CD4-positive, alpha-beta T cell treated with Interleukin-15 for 4 hours (primary cell): ENCODE measurements around the gene TMEM109.
A peak's percentile ranks its signal among the peaks of the same experiment; 100 is the strongest.

Experiments used
- DNase-seq: peaks from one replicate; pipeline ENCODE4 v3.0.0-alpha.2; 2020; ENCODE audit warnings: low spot score

The TMEM109 gene, protein sequence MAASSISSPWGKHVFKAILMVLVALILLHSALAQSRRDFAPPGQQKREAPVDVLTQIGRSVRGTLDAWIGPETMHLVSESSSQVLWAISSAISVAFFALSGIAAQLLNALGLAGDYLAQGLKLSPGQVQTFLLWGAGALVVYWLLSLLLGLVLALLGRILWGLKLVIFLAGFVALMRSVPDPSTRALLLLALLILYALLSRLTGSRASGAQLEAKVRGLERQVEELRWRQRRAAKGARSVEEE

DNA sequence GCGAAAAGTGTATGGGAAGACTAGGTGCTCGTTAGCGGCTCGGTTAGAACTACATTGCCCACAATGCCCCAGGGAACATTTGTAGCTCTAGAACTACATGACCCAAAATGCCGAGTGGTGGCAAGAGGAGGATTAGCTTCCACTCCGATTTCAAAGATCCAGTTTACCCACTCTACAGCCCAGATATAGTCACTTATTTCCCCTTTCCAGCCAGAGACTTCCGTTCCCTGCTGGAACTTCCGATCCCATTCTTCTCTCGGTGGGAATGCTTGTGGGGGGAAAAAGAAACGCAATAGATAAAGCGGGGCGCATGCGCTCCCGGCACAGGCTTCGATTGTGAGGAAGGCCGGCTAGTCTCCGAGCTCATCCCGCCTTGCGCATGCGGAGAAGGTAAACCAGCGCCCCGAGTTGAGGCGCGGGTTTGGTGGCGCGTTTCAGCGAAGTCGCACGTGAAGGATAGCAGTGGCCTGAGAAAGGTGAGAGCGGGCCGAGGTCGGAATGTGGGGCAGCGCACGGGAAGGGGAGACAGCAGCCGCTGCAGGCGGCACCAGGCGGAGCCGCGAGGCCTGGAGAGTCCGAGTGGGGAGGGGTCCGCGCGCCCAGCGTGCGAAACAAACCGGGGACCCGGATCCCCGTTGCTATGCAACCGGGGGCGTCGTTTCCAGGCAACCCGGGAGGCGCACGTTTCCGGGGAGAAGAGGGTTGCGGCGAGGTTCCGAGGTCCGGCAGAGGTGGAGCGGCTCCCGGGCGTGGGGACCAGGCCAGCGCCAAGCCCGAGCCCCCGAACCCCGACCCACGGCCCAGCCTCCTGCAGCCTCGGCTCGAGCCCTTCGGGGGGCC lies at the start of gene TMEM109:
TMEM109 (plus strand) TSS at position 366 of the 840 bp plus-strand sequence. CDS start 5,536 bp downstream, outside the sequence.
- peak; percentile 89 for DNase-seq

DNA sequence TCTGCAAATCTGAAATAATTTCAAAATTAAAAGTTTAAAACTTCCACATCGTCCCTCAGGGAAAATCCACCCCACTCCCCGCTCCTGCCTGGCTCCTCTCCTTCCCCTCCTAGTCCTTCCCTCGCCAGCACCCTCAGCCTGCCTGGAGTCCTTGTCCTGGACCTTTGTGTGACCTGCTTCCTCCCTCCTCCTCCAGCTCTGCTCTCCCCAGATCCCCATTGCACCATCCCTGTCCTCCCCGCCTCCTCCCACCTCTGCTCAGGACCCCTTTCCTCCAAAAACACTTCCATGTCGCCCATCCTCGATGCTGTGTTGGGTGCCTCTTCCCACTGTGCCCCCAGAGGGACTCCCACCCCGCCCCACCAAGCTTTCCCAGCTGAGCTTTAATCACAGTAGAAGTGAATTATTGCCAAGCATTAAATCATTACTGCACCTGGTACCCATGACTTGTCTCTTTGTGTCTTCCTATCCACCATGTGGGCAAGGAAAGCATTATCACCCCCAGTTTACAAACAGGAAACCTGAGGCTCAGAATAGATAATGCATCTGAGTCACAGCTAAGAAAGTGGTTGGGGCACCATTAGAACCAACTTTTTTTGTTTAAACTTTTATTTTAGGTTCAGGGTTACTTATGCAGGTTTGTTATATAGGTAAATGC lies 49.0 kb upstream of the TMEM109 start:
- no peak for DNase-seq

DNA sequence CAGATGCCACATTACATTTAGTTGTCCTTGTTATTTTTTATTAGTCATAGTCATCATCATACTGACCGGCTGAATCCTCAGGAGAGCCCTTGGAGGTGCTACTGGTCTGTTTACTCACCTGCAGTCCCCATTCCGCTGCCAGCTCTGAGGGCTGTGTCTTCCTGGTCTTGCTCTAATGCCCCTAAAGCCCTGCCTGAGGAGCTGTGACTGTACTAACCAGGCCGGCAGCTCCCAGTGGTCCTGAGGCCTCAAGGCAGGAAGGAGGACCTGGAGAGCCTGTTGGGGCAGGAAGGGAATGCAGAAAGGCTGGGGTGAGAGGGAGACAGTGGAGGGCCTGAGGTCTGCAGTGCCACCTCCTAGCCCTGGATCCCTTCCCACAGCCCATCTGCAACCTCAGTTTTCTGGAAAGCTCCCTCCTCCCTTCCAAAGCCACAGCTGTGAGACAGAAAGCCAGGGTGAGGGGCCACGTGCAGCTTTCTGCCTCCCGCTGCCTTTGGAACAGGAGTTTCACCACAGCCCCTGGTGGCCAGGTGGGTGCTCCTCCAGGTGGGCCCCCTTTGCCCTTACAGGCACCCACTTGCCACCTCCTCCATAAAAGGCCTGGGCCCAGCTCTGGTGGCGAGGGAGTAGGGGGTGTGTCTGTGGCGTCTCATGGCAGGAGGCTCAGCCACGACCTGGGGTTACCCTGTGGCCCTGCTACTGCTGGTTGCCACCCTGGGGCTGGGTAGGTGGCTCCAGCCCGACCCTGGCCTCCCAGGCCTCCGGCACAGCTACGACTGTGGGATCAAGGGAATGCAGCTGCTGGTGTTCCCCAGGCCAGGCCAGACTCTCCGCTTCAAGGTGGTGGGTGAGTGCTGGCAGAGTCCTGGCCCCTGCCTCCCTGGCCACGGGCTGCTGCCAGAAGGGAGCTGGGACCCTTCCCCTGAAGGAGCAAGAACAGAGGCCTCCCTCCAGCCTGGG lies 46.8 kb upstream of the TMEM109 start, which contains the start of gene ZP1:
ZP1 (plus strand) TSS at position 632 of the 960 bp plus-strand sequence; CDS start at position 652, 20 bp downstream.
- no peak for DNase-seq

GRCh38 chr11:60867871-60868681 lies 45.9 kb upstream of the TMEM109 start:
- DNase-seq: no peak

- DNase-seq: no peak
Measured at GRCh38 chr11:60868682-60869450, 45.1 kb upstream of the TMEM109 start.

- DNase-seq: no peak
Measured at GRCh38 chr11:60869451-60869825, 44.5 kb upstream of the TMEM109 start.

GRCh38 chr11:60870276-60870675 lies 43.7 kb upstream of the TMEM109 start:
- DNase-seq: peak; percentile 19

- DNase-seq: no peak
Measured at GRCh38 chr11:60870733-60871377, 43.1 kb upstream of the TMEM109 start.

DNA sequence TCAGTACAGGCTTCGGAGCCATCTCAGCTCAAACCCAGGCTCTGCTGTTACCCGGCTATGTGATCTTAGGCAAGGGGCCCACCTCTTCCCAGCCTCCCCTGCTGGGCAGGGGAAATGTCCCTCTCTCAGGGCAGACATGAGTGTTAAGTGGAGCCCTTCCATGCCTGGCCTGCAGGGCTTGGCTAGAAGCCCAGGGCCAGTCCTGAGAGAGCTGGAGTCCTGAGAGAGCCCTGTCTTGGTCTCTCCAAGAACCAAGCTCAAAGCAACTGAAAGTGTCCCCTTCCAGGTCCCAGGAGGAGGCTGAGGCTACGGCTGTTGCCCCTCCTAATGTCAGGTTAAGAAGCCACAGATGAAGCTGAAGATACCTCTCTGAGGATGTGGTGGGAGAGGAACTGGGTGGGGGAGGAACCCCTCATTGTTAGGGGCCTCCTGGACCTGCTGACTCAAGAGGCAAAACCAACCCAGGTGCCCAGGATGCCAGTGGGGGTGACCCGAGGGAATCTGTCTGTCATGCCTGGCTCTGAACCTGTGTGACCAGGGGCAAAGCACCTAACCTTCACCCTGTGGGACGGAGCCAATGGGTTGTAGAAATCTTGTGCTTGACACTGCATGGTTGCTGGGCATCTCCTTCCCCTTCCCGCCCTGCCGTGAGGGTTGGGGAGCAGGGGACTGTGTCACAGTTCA lies 42.4 kb upstream of the TMEM109 start:
- DNase-seq: peak; percentile 16

DNA sequence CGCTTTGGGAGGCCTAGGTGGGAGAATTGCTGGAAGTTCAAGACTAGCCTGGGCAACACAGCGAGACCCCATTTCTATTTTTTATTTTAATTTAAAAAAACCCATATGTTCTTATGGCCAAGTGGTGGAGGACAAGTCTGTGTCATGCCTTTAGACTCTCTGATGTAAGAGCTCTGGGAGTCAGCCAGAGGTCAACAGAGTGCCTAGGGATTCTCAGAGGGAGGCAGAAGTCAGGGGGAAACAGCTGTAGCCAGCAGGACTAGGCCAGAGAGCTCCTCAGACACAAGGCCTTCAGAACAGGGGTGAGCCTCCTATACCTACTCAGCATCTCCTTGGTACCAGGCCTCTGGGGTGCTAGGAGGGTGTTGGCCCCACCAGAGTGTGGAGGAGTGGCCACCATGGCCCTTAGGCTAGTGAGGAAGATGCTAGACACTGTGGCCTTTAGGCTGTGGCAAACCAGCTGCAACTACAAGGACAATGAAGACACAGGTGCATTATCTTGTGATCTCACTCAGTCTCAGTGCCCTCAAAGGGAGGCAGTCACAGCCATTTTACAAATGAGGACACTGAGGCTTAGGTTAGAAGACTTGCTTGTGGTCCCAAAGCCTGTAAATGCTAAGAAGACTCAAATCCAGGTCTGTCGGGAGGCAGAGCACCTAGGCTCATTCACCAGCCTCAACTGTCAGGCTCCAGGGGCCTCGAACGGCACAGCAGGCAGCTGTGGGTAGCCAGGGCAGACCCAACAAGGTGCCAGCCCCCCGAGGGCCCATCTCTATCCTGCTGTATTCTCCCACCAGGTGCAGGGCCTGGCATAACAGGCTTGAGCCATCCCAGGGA lies 41.6 kb upstream of the TMEM109 start:
- no peak for DNase-seq

GRCh38 chr11:60872961-60873524 lies 40.9 kb upstream of the TMEM109 start:
- DNase-seq: no peak

DNA sequence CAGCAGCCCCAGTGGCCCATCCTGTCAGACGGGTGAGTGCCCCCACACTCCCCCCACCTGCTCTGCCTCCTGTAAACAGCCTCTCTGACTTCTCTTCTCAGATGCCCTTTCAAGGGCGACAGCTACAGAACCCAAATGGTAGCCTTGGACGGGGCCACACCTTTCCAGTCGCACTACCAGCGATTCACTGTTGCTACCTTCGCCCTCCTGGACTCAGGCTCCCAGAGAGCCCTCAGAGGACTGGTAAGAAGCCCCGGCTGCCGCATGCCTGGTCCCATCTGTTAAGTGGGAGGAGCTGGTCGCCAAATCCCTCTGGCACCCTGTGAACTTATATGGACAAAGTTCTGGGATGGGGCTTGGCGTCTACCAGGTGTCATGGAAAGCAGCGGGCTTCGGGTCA lies 40.4 kb upstream of the TMEM109 start:
- no peak for DNase-seq

GRCh38 chr11:60874421-60875365 lies 39.3 kb upstream of the TMEM109 start:
- no peak for DNase-seq

- DNase-seq: no peak
Measured at GRCh38 chr11:60875366-60876167, 38.4 kb upstream of the TMEM109 start.

- DNase-seq: no peak
Measured at GRCh38 chr11:60876168-60876485, 37.8 kb upstream of the TMEM109 start.
